ENCODE data around the gene TBC1D3B.
A peak's percentile ranks its signal among the peaks of the same experiment; 100 is the strongest.

TBC1D3B gene

DNA sequence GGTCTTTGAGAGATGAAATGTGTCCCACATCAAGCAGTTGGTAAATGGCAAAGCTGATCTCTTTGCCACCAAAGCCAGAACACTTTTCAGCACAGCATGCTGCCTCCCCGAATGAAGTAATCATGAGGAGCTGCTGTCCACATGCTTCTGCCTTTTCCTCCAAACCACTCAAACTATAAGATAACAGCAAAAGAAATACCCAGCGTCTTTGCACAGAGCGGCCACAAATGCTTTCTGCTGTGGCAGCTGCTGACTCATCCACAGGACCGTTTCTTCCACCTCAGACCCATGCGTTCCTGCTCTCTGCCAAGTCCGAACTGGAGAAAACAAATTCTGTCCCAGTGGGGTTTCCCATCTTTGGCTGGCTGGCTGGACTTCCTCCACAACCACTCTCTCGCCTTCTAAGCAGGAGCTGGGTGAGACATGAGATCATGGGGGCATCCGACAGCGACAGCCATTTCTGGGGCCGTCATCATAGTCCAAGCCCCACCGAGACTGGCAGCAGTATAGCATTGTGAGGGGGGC lies 27.1 kb downstream of the TBC1D3B start:
- Histone ChIP-seq H3K27ac (ENCODE audit: low read depth, low read length) (no peak overlapping the region), H3K9me2 (replicated peaks; ENCODE audit: control insufficient read depth, low read length) (no peaks in the 10 kb centered on the region)
- TF ChIP-seq, protein P1, sequence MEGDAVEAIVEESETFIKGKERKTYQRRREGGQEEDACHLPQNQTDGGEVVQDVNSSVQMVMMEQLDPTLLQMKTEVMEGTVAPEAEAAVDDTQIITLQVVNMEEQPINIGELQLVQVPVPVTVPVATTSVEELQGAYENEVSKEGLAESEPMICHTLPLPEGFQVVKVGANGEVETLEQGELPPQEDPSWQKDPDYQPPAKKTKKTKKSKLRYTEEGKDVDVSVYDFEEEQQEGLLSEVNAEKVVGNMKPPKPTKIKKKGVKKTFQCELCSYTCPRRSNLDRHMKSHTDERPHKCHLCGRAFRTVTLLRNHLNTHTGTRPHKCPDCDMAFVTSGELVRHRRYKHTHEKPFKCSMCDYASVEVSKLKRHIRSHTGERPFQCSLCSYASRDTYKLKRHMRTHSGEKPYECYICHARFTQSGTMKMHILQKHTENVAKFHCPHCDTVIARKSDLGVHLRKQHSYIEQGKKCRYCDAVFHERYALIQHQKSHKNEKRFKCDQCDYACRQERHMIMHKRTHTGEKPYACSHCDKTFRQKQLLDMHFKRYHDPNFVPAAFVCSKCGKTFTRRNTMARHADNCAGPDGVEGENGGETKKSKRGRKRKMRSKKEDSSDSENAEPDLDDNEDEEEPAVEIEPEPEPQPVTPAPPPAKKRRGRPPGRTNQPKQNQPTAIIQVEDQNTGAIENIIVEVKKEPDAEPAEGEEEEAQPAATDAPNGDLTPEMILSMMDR (IDR thresholded peaks at IDR 0.05; ENCODE audit: low read depth, low read length, poor library complexity, severe bottlenecking), result no peak
- TF ChIP-seq EZH2phosphoT487 (IDR thresholded peaks at IDR 0.05; ENCODE audit: borderline replicate concordance, low read length), result no peak

DNA sequence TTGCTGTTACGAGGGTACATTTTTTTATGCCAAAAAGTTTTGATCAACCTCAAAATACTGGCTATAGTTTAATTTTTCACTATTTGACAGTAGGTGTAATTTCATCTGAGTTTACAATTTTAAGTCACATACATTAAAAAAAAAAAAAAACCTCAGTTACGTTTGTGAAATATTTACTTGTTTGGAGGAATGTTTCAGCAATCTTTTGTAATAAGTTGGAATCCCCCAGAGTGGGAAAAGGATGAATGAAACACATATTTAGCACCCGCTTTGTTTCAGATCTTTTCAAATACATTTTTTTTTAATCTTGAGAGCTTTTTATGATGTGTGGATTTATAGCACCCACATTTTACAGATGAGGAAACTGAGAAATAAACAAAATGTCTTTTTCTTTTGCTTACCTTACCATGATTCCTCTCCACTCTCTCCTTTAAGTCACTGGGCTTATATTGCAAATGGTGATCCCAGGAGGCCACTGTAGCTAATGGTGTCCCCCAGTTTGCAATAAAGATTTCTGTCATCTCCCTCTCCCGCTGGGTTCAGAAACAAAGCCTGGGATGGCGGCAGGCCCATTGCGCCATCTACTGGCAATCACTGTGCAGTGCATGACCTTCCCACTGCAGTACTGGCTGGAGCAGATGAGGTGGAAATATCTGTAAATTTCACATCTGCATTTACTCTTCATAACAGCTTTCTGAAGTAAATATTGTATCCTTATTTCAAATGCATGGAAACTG lies 27.7 kb downstream of the TBC1D3B start:
- Histone ChIP-seq H3K4me3 (ENCODE audit: low read length) (no peak overlapping the region), H4K20me1 (ENCODE audit: control insufficient read depth, insufficient read depth, low read depth, low read length) (no peaks in the 10 kb centered on the region), H3K4me2 (ENCODE audit: low read length) (no peak overlapping the region), H3K27me3 (ENCODE audit: control insufficient read depth, low read length) (peaks cover 41% of the 10 kb centered on the region), H3K79me2 (ENCODE audit: control insufficient read depth, low read length) (no peaks in the 10 kb centered on the region), H3K9me3 (ENCODE audit: control insufficient read depth, insufficient read depth, low read length) (no peaks in the 10 kb centered on the region), H3K36me3 (ENCODE audit: control insufficient read depth, low read length) (no peaks in the 10 kb centered on the region), H3K4me1 (ENCODE audit: control insufficient read depth, low read length) (no peaks in the 10 kb centered on the region), H3F3A (ENCODE audit: control insufficient read depth, insufficient read depth) (no peaks in the 10 kb centered on the region), H3K9me2 (replicated peaks; ENCODE audit: control insufficient read depth, low read length) (no peaks in the 10 kb centered on the region), H3K27ac (ENCODE audit: low read depth, low read length) (no peak overlapping the region)
- TF ChIP-seq EZH2phosphoT487 (IDR thresholded peaks at IDR 0.05; ENCODE audit: borderline replicate concordance, low read length), result no peak
- TF ChIP-seq, protein P1 (IDR thresholded peaks at IDR 0.05; ENCODE audit: low read depth, low read length, poor library complexity, severe bottlenecking), result peak; percentile 96

More for the DNA sequence above, 27.1 kb downstream of the TBC1D3B start:
- Histone ChIP-seq H3K4me2 (ENCODE audit: low read length) (no peak overlapping the region), H4K20me1 (ENCODE audit: control insufficient read depth, insufficient read depth, low read depth, low read length) (no peaks in the 10 kb centered on the region), H3K27me3 (ENCODE audit: control insufficient read depth, low read length) (peaks cover 43% of the 10 kb centered on the region), H3K79me2 (ENCODE audit: control insufficient read depth, low read length) (no peaks in the 10 kb centered on the region), H3F3A (ENCODE audit: control insufficient read depth, insufficient read depth) (no peaks in the 10 kb centered on the region), H3K36me3 (ENCODE audit: control insufficient read depth, low read length) (no peaks in the 10 kb centered on the region), H3K4me3 (ENCODE audit: low read length) (no peak overlapping the region), H3K4me1 (ENCODE audit: control insufficient read depth, low read length) (no peaks in the 10 kb centered on the region), H3K9me3 (ENCODE audit: control insufficient read depth, insufficient read depth, low read length) (no peaks in the 10 kb centered on the region)

DNA sequence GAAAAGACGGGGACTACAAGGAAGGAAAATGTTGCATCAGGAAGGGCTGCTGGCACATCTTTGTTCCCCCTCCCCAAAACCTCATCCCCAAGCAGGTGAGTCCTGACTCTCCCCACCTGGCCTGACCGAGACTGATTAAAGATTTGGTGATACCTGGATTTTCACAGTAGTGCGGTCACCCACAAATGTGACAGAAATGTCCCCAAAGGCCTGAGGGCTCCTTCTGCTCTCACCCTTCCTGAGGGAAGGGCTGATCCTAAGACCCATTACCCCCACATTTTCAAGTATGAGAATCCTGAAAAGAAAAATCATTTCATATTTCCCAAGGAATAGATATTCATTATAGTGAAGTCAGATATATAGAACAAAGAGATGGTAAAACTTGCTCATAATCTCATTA lies 28.8 kb downstream of the TBC1D3B start:
- no peak overlapping the region for H3K4me3 ChIP-seq (ENCODE audit: low read length)

More for the DNA sequence above, 28.8 kb downstream of the TBC1D3B start:
- H3K27ac ChIP-seq (ENCODE audit: low read depth, low read length), result no peak overlapping the region
- H3K4me2 ChIP-seq (ENCODE audit: low read length), result no peak overlapping the region
- no peaks in the 10 kb centered on the region for H3K9me3 ChIP-seq (ENCODE audit: control insufficient read depth, insufficient read depth, low read length)
- peaks cover 46% of the 10 kb centered on the region for H3K27me3 ChIP-seq (ENCODE audit: control insufficient read depth, low read length)
- H3F3A ChIP-seq (ENCODE audit: control insufficient read depth, insufficient read depth), result no peaks in the 10 kb centered on the region
- TF ChIP-seq, protein P1 (IDR thresholded peaks at IDR 0.05; ENCODE audit: low read depth, low read length, poor library complexity, severe bottlenecking), result no peak
- no peak for TF ChIP-seq EZH2phosphoT487 (IDR thresholded peaks at IDR 0.05; ENCODE audit: borderline replicate concordance, low read length)
- H4K20me1 ChIP-seq (ENCODE audit: control insufficient read depth, insufficient read depth, low read depth, low read length), result no peaks in the 10 kb centered on the region
- H3K9me2 ChIP-seq (replicated peaks; ENCODE audit: control insufficient read depth, low read length), result no peaks in the 10 kb centered on the region
- no peaks in the 10 kb centered on the region for H3K36me3 ChIP-seq (ENCODE audit: control insufficient read depth, low read length)
- no peaks in the 10 kb centered on the region for H3K4me1 ChIP-seq (ENCODE audit: control insufficient read depth, low read length)
- no peaks in the 10 kb centered on the region for H3K79me2 ChIP-seq (ENCODE audit: control insufficient read depth, low read length)

All from DOHH2 (cell line).